22Rv1 (cell line): ENCODE results near the gene DCLK3.

Experiments
- ZFX ChIP-seq: fragments of 450-650 bp; IDR thresholded peaks from 2 replicates; pipeline ENCODE4 v1.6.1; 2017; ENCODE audit warnings: antibody characterized with exemption, borderline replicate concordance
- TF ChIP-seq, protein P1 (sequence below): fragments of 450-650 bp; IDR thresholded peaks from 2 replicates; pipeline ENCODE4 v1.5.1; 2017; ENCODE audit warnings: mild to moderate bottlenecking

DNA sequence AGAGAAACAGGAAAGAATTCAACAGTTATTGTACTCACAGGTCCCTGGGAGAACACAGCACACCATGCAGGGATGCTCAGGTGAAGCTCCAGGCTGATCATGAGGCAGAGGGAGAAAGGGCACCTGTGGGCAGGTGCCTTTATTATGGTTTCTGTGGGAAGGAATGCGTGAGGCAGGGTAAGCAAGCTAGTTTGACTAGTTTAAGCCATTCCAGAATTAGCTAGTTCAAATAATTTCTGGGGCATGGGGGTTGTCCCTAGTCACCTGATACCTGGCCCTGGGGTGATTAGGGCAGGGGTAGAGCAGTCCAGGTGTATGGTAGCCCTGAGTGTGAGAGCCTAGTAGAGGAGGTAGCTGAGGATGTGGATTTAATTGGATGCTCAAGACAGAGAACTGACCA lies 47.9 kb upstream of the DCLK3 start:
- TF ChIP-seq, protein P1, sequence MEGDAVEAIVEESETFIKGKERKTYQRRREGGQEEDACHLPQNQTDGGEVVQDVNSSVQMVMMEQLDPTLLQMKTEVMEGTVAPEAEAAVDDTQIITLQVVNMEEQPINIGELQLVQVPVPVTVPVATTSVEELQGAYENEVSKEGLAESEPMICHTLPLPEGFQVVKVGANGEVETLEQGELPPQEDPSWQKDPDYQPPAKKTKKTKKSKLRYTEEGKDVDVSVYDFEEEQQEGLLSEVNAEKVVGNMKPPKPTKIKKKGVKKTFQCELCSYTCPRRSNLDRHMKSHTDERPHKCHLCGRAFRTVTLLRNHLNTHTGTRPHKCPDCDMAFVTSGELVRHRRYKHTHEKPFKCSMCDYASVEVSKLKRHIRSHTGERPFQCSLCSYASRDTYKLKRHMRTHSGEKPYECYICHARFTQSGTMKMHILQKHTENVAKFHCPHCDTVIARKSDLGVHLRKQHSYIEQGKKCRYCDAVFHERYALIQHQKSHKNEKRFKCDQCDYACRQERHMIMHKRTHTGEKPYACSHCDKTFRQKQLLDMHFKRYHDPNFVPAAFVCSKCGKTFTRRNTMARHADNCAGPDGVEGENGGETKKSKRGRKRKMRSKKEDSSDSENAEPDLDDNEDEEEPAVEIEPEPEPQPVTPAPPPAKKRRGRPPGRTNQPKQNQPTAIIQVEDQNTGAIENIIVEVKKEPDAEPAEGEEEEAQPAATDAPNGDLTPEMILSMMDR, result no peak
- TF ChIP-seq ZFX, result no peak
